ENCODE data around the gene CDKN1A. TPM values are rescaled to one million over a fixed set of nuclear protein-coding genes. Genes with fewer than 3 reads are reported as not detected.

Gene CDKN1A
- polyA plus RNA-seq, 1 donor from 2014 or later, result 23.0 TPM

DNA sequence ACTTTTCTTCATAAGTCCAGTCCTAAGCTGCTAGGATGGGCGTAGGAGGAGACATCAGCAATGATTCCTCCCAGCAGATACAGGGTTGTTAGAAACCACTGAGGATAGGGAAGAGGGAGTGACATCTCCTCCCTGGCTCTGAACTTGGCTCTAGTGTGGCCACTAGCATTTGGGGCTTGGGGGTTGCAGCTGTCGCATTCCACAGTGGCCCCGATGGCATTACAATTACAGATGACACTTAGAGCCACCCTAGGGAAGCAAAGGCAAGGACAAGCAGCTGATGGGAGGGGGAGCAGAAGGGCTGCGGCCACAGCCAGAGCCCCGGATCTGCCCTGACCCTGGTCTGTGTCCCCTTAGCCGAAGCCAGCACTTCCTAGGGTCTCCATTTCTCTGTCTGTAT lies 9.5 kb upstream of the CDKN1A start:
- no peak for TF ChIP-seq RAD21 (conservative IDR thresholded peaks at IDR 0.05)
- TF ChIP-seq, protein P1, sequence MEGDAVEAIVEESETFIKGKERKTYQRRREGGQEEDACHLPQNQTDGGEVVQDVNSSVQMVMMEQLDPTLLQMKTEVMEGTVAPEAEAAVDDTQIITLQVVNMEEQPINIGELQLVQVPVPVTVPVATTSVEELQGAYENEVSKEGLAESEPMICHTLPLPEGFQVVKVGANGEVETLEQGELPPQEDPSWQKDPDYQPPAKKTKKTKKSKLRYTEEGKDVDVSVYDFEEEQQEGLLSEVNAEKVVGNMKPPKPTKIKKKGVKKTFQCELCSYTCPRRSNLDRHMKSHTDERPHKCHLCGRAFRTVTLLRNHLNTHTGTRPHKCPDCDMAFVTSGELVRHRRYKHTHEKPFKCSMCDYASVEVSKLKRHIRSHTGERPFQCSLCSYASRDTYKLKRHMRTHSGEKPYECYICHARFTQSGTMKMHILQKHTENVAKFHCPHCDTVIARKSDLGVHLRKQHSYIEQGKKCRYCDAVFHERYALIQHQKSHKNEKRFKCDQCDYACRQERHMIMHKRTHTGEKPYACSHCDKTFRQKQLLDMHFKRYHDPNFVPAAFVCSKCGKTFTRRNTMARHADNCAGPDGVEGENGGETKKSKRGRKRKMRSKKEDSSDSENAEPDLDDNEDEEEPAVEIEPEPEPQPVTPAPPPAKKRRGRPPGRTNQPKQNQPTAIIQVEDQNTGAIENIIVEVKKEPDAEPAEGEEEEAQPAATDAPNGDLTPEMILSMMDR (IDR thresholded peaks at IDR 0.05; ENCODE audit: poor library complexity, severe bottlenecking), result no peak
- TF ChIP-seq EP300 (conservative IDR thresholded peaks at IDR 0.05; ENCODE audit: poor library complexity, severe bottlenecking), result no peak
- TF ChIP-seq REST (IDR thresholded peaks at IDR 0.05; ENCODE audit: borderline replicate concordance), result no peak
- no peak for TF ChIP-seq TAF1 (IDR thresholded peaks at IDR 0.05; ENCODE audit: low read depth)
- no peak for TF ChIP-seq SMC3 (conservative IDR thresholded peaks at IDR 0.05; ENCODE audit: poor library complexity)
- no peaks in the 10 kb centered on the region for H3K9me3 ChIP-seq (ENCODE audit: low read length)
- H3K9me2 ChIP-seq (ENCODE audit: insufficient read depth, low read length), result no peaks in the 10 kb centered on the region
- H4K20me1 ChIP-seq (ENCODE audit: insufficient read depth), result no peaks in the 10 kb centered on the region
- H3K4me2 ChIP-seq (ENCODE audit: low read length), result no peak overlapping the region
- no peaks in the 10 kb centered on the region for H3K27me3 ChIP-seq (ENCODE audit: insufficient read depth, low read depth, low read length)
- no peak overlapping the region for H3K4me3 ChIP-seq (ENCODE audit: low read length)
- H3K36me3 ChIP-seq (ENCODE audit: insufficient read depth, low read length), result no peaks in the 10 kb centered on the region
- no peak overlapping the region for H3K9ac ChIP-seq (ENCODE audit: low read length)
- no peaks in the 10 kb centered on the region for H3F3A ChIP-seq (ENCODE audit: insufficient read depth, low read length, poor library complexity, severe bottlenecking)
- H3K79me2 ChIP-seq (replicated peaks; ENCODE audit: insufficient read depth, low read length), result no peaks in the 10 kb centered on the region
- no peak overlapping the region for H2AFZ ChIP-seq (ENCODE audit: low read depth, low read length)
- no peak overlapping the region for H3K27ac ChIP-seq (ENCODE audit: low read length)

- Histone ChIP-seq H3K4me2 (ENCODE audit: low read length) (no peak overlapping the region), H3K27me3 (ENCODE audit: insufficient read depth, low read depth, low read length) (no peaks in the 10 kb centered on the region), H3K27ac (ENCODE audit: low read length) (no peak overlapping the region)
Observed at GRCh38 chr6:36670271-36670670, 8.2 kb upstream of the CDKN1A start.

More at GRCh38 chr6:36670271-36670670, 8.2 kb upstream of the CDKN1A start:
- no peaks in the 10 kb centered on the region for H3K79me2 ChIP-seq (replicated peaks; ENCODE audit: insufficient read depth, low read length)
- H2AFZ ChIP-seq (ENCODE audit: low read depth, low read length), result no peak overlapping the region
- no peak for TF ChIP-seq RAD21 (conservative IDR thresholded peaks at IDR 0.05)
- no peak for TF ChIP-seq TAF1 (IDR thresholded peaks at IDR 0.05; ENCODE audit: low read depth)
- TF ChIP-seq REST (IDR thresholded peaks at IDR 0.05; ENCODE audit: borderline replicate concordance), result no peak
- no peak for TF ChIP-seq EP300 (conservative IDR thresholded peaks at IDR 0.05; ENCODE audit: poor library complexity, severe bottlenecking)
- no peak for TF ChIP-seq EZH2 (IDR thresholded peaks at IDR 0.05; ENCODE audit: borderline replicate concordance, insufficient read depth, low read length, poor library complexity, severe bottlenecking)
- no peaks in the 10 kb centered on the region for H3K36me3 ChIP-seq (ENCODE audit: insufficient read depth, low read length)
- no peak overlapping the region for H3K4me3 ChIP-seq (ENCODE audit: low read length)
- no peaks in the 10 kb centered on the region for H3F3A ChIP-seq (ENCODE audit: insufficient read depth, low read length, poor library complexity, severe bottlenecking)
- H3K9ac ChIP-seq (ENCODE audit: low read length), result no peak overlapping the region
- H3K9me3 ChIP-seq (ENCODE audit: low read length), result no peaks in the 10 kb centered on the region
- no peaks in the 10 kb centered on the region for H3K9me2 ChIP-seq (ENCODE audit: insufficient read depth, low read length)
- H4K20me1 ChIP-seq (ENCODE audit: insufficient read depth), result no peaks in the 10 kb centered on the region

All from neural cell (in vitro differentiated cells).